Measurements from ENCODE around the gene FARS2. TPM values are rescaled to one million over a fixed set of nuclear protein-coding genes. Genes with fewer than 3 reads are reported as not detected.

Gene FARS2
- total RNA-seq, 1 donor from 2014 or later, result 8.2 TPM

DNA sequence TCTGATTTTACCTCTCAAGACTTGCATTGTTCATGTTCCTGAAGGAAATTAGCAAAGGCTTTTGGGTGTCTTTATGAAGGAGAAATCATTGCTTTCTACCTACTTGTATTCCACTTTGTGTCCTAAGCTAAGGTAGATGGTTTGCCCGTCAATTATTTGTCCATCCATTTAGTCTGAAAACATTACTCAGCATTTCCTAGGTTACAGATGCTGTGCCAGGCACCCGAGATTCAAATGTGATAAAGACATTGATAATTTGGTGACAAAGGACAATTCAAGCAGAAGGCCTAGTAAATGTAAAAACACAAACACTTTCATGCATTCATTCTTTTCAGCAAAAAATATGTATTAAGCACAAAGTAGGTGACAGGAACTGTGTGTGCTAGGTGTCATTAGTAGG lies 251.1 kb downstream of the FARS2 start:
- no peaks in the 10 kb centered on the region for H3K36me3 ChIP-seq (ENCODE audit: control insufficient read depth, insufficient read depth, low read length)
- TF ChIP-seq, protein P1, sequence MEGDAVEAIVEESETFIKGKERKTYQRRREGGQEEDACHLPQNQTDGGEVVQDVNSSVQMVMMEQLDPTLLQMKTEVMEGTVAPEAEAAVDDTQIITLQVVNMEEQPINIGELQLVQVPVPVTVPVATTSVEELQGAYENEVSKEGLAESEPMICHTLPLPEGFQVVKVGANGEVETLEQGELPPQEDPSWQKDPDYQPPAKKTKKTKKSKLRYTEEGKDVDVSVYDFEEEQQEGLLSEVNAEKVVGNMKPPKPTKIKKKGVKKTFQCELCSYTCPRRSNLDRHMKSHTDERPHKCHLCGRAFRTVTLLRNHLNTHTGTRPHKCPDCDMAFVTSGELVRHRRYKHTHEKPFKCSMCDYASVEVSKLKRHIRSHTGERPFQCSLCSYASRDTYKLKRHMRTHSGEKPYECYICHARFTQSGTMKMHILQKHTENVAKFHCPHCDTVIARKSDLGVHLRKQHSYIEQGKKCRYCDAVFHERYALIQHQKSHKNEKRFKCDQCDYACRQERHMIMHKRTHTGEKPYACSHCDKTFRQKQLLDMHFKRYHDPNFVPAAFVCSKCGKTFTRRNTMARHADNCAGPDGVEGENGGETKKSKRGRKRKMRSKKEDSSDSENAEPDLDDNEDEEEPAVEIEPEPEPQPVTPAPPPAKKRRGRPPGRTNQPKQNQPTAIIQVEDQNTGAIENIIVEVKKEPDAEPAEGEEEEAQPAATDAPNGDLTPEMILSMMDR (IDR thresholded peaks at IDR 0.05; ENCODE audit: insufficient read depth, low read length, poor library complexity, severe bottlenecking), result no peak
- no peaks in the 10 kb centered on the region for H3K27me3 ChIP-seq (ENCODE audit: control insufficient read depth, insufficient read depth, low read length)
- H3K4me3 ChIP-seq (ENCODE audit: low read depth, low read length), result no peak overlapping the region
- no peak for DNase-seq (ENCODE audit: low read depth)

DNA sequence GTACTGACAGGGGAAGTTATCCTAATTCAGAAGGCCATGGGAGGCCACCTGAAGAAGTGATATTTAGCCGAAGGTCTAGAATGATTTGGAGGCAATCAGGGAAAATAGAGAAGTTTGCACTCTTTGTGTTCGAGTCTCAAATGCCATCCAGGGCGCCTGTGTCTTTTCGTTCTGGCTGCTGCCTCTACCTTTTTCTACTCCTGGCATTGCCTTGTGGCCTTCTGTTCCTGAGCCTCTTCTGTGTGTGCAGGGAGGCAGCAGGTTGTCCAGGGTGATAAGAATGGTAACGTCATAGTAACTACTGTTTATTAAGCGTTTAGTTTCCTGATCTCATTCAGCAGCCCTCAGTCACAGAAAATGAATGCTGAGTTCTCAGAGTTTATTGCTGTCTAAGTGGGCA lies 252.1 kb downstream of the FARS2 start:
- no peaks in the 10 kb centered on the region for H3K36me3 ChIP-seq (ENCODE audit: control insufficient read depth, insufficient read depth, low read length)
- no peak for DNase-seq (ENCODE audit: low read depth)
- H3K27me3 ChIP-seq (ENCODE audit: control insufficient read depth, insufficient read depth, low read length), result no peaks in the 10 kb centered on the region
- TF ChIP-seq, protein P1 (IDR thresholded peaks at IDR 0.05; ENCODE audit: insufficient read depth, low read length, poor library complexity, severe bottlenecking), result no peak
- no peak overlapping the region for H3K4me3 ChIP-seq (ENCODE audit: low read depth, low read length)

DNA sequence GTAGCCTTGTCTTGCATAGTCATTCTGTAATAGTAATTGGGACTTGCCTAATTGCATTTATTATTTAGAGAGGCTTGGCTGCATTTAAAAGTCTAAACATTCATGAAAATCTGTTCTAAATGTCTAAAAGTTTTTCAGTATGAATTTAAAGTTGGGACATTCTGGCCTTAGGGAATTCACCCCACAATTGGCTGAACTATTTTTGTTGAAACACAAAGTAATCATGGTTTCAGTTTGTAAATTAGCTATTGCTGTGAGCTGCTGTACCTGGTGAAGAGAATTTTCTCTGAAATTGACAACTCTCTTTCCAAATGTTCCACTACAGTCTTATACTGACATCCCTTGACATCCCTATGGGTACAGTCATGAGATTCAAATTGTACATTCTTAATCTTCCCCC lies 253.0 kb downstream of the FARS2 start:
- Histone ChIP-seq H3K4me3 (ENCODE audit: low read depth, low read length) (no peak overlapping the region), H3K36me3 (ENCODE audit: control insufficient read depth, insufficient read depth, low read length) (no peaks in the 10 kb centered on the region), H3K27me3 (ENCODE audit: control insufficient read depth, insufficient read depth, low read length) (no peaks in the 10 kb centered on the region)
- DNase-seq (ENCODE audit: low read depth), result no peak
- TF ChIP-seq, protein P1 (IDR thresholded peaks at IDR 0.05; ENCODE audit: insufficient read depth, low read length, poor library complexity, severe bottlenecking), result no peak

DNA sequence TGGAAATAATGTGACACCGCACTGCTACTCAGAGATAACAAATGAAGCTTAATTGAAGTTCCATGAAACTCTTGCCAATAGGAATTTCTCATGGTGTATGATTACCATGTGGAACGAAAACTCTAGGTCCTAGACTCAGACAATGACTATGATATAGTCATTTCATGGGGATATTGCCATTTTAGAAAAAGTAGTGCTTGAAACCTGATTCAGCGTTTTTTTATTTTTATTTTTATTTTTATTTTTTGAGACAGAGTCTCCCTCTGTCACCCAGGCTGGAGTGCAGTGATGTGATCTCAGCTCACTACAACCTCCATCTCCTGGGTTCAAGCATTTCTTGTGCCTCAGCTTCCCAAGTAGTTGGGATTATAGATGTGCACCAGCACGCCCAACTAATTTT lies 253.9 kb downstream of the FARS2 start:
- H3K36me3 ChIP-seq (ENCODE audit: control insufficient read depth, insufficient read depth, low read length), result no peaks in the 10 kb centered on the region
- DNase-seq (ENCODE audit: low read depth), result no peak
- no peaks in the 10 kb centered on the region for H3K27me3 ChIP-seq (ENCODE audit: control insufficient read depth, insufficient read depth, low read length)
- TF ChIP-seq, protein P1 (IDR thresholded peaks at IDR 0.05; ENCODE audit: insufficient read depth, low read length, poor library complexity, severe bottlenecking), result no peak
- H3K4me3 ChIP-seq (ENCODE audit: low read depth, low read length), result no peak overlapping the region

DNA sequence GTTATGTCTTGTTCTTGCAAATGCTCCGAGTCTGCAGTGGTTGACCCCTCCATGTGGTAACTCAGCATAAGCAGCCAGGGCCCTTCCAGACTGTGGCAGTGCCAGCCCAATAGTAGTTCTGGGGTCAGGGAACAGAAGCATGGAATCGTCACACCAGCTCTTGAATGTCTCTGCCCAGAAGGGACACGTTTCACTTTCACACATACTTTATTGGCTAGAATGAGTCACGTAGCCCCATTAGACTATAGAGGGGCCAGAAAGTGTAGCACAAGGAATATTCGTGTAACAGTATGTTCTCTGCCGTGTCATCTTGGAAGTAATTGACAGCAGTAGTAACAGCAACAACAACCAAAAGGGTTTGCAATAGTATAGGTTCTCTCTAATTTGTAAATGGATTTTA lies 254.7 kb downstream of the FARS2 start:
- H3K36me3 ChIP-seq (ENCODE audit: control insufficient read depth, insufficient read depth, low read length), result no peaks in the 10 kb centered on the region
- no peak for DNase-seq (ENCODE audit: low read depth)
- no peak overlapping the region for H3K4me3 ChIP-seq (ENCODE audit: low read depth, low read length)
- H3K27me3 ChIP-seq (ENCODE audit: control insufficient read depth, insufficient read depth, low read length), result no peaks in the 10 kb centered on the region
- TF ChIP-seq, protein P1 (IDR thresholded peaks at IDR 0.05; ENCODE audit: insufficient read depth, low read length, poor library complexity, severe bottlenecking), result no peak

DNA sequence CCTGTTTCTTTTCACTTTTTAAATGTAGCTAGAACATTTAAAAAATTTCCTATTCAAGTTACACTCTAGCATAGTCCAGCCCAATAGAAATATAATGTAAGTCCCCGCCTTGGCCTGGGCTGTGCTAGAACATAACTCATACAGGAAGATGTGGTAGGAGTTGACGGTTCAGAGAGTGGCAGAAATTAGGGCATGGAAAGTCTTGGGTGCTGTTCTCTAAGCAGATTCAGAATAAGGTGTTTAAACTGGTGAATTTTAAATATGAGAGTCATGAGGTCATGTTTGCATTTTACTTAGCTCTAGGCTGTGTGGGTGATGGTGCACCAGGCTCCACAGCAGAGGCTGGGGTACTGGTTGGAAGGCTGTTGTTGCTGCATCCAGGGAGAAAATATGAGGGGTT lies 256.5 kb downstream of the FARS2 start:
- no peak for DNase-seq (ENCODE audit: low read depth)
- no peaks in the 10 kb centered on the region for H3K27me3 ChIP-seq (ENCODE audit: control insufficient read depth, insufficient read depth, low read length)
- no peak overlapping the region for H3K4me3 ChIP-seq (ENCODE audit: low read depth, low read length)
- H3K36me3 ChIP-seq (ENCODE audit: control insufficient read depth, insufficient read depth, low read length), result no peaks in the 10 kb centered on the region
- TF ChIP-seq, protein P1 (IDR thresholded peaks at IDR 0.05; ENCODE audit: insufficient read depth, low read length, poor library complexity, severe bottlenecking), result no peak

Measured in kidney epithelial cell (primary cell).